GM12801 (cell line): ENCODE measurements around the gene PXDC1.

Experiments
- CTCF ChIP-seq: IDR thresholded peaks from one replicate; pipeline ENCODE4 v1.5.1; 2011; ENCODE audit warnings: control low read depth; ENCODE audit not compliant: insufficient read length; ENCODE audit errors: extremely low read depth

Gene PXDC1

GRCh38 chr6:3751077-3751729 is at the start of gene PXDC1:
TSS of gene PXDC1 (minus strand) at chr6:3751713. CDS start at chr6:3751531, 182 bp downstream.
- TF ChIP-seq CTCF: no peak

GRCh38 chr6:3800850-3801591 is 49.5 kb upstream of the PXDC1 start:
- TF ChIP-seq CTCF: no peak

GRCh38 chr6:3799719-3800118 is 48.2 kb upstream of the PXDC1 start:
- TF ChIP-seq CTCF: no peak

GRCh38 chr6:3798055-3798919 is 46.8 kb upstream of the PXDC1 start:
- TF ChIP-seq CTCF: no peak

GRCh38 chr6:3797231-3798054 is 45.9 kb upstream of the PXDC1 start:
- no peak for TF ChIP-seq CTCF

- TF ChIP-seq CTCF: no peak
These were observed 45.2 kb upstream of the PXDC1 start for GRCh38 chr6:3796719-3797041.
